GM19397 (cell line): Measurements from ENCODE around the gene NPLOC4.

ENCODE experiments used
- ATAC-seq: cut with Tn5 transposase; IDR thresholded peaks from one replicate; pipeline ENCODE4 v1.9.1; 2021; ENCODE audit warnings: mild to moderate bottlenecking, moderate library complexity; ENCODE audit not compliant: unreplicated experiment

Gene NPLOC4

DNA sequence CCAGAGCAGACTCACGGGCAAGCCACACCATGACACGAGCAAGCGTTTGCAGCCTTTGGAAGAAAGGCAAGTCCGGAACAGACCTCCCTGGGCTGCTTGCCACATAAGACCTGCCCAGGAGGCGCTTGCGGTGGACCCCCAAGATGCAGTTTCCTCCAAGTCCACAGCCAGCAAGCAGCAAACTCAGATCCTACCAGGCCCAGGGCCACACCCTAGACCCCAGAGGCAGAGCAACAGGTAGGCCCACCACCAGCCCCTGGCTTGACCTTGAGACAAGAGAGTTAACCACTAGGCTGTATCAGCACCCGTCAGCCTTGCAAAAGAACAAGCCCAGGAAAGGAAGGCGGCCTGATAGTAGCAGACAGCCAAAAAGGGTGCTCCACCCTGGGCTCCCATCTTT is 87.1 kb downstream of the NPLOC4 start:
- no peak for ATAC-seq

- no peak for ATAC-seq
Observed at GRCh38 chr17:81549031-81549557, 87.8 kb downstream of the NPLOC4 start.

DNA sequence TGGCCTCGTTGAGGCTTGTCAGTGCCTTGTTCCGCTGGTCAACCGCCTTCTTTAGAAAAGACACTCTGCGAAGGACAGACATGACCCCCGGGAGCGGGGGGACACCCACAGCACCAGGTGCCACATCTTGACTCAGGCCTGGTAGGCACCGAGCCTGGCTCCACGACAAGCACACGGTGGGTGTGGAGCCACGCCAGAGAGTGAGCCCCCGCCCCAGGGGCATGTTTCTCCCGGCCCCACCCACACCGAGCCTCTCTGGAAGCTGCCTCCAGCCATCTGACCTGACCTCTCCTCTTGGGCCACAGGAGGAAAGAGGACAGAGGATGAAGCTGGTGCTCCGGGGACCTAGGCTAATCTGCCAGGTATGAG is 89.3 kb downstream of the NPLOC4 start:
- no peak for ATAC-seq

DNA sequence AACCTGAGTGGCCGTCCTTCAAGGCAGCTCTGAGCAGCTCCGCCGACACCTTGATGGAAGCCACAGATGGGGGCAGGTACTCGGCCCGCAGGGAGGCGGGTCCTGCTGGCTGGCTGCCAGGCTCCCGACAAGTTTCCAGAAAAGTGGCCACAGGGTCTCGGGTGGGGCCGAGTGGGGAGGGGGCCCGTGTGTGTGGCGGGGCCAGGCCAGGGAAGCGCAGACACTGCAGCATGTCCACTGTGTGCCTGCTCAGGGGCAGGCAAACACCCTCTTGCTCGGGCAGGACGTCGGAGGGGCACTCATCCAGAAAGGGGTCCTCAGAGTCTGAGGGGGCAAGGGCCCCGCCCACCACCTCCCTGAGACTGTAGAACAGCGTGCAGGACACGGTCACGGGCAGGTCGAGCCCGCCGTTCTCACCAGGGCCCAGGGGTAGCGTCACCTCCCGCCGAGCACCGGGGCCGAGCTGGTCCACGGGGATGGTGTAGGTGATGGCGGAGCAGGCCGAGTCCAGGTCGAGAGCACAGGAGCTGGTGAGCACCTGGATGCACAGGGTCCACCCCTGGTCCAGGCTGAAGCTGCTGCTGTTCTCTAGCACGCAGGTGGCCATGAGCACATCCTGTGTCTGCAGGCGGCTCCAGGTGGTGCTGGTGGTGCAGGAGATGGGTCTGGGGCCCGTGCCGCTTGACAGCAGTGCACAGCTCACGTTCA is 89.9 kb downstream of the NPLOC4 start:
- ATAC-seq, result no peak

DNA sequence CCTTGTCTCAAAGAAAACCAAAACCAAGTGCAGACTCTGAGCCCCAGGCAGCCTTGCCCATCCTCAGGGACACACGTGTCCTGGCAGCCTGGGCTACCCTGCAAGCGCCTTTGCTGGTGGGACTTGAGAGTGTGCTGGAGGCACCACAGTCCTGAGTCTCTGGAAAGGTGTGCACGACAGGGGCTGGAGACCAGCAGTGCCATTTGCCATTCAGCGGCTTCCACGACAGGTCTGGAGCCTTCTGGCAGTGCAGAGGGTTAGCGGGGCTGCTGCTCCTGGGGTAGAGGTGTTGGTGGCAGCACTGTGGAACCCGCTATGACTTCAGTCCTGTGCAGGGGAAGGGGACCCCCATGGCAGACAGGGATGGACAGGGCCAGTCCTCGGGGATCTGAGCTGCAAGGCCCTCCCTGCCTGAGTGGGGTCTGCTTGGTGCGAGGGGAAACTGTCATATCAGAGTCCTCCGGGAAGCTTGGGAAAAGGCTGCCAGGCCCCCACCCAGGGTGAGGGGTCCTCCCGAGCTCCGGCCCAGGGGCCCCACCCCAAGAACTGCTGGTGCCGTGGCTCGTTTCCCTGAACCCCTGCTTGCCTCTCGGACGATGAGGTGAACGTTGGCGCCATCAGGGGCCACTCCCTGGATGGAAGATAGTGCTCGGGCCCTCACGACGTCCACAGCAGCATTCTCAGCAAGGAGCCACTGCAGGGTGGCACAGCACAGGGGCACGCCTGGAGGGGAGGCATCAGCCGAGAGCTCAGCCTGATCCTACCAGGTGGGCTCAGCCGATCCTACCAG is 91.6 kb downstream of the NPLOC4 start:
- ATAC-seq, result no peak

- ATAC-seq, result no peak
Observed at GRCh38 chr17:81544281-81544974, 92.5 kb downstream of the NPLOC4 start.

- ATAC-seq, result no peak
Observed at GRCh38 chr17:81543756-81544155, 93.2 kb downstream of the NPLOC4 start.

GRCh38 chr17:81543339-81543675 is 93.6 kb downstream of the NPLOC4 start:
- no peak for ATAC-seq

GRCh38 chr17:81542431-81543338 is 94.2 kb downstream of the NPLOC4 start:
- no peak for ATAC-seq

GRCh38 chr17:81541123-81541522 is 95.8 kb downstream of the NPLOC4 start:
- no peak for ATAC-seq

GRCh38 chr17:81540676-81541027 is 96.3 kb downstream of the NPLOC4 start:
- no peak for ATAC-seq

DNA sequence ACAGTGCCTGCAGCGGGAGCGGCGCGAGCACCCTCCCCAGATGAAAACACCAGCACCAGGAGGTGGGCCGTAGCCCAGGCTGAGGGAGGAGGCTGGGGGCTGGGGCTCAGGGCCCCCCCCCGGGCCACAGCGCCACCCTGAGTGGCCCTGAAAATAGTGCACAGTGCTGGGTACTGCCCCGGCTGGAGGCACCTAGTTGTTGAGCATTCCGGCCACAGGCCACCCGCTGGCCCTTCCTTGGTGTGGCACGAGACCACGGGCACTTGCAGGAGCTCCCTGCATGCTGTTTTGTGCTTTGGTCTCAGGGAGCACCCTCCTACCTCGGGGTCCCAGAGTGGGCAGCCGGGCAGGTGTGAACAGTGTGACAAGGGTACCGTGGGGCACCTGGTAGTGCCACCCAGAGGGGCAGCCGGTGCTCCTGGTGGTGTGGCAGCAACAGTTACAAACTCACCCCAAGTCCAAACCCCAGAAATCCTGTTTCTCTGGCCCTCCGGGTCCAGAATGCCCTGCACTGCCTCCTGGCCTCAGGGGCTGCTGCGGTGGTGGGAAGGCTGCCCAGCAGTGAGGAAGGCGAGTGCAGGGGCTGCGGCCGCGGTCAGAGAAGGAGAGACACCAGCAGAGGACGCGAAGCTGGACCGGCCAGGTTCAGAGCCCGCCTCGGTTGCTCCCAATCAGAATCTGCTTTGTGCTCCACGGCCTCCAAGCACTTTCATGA is 96.8 kb downstream of the NPLOC4 start:
- no peak for ATAC-seq

- ATAC-seq, result no peak
Observed at GRCh38 chr17:81539571-81539900, 97.4 kb downstream of the NPLOC4 start.

DNA sequence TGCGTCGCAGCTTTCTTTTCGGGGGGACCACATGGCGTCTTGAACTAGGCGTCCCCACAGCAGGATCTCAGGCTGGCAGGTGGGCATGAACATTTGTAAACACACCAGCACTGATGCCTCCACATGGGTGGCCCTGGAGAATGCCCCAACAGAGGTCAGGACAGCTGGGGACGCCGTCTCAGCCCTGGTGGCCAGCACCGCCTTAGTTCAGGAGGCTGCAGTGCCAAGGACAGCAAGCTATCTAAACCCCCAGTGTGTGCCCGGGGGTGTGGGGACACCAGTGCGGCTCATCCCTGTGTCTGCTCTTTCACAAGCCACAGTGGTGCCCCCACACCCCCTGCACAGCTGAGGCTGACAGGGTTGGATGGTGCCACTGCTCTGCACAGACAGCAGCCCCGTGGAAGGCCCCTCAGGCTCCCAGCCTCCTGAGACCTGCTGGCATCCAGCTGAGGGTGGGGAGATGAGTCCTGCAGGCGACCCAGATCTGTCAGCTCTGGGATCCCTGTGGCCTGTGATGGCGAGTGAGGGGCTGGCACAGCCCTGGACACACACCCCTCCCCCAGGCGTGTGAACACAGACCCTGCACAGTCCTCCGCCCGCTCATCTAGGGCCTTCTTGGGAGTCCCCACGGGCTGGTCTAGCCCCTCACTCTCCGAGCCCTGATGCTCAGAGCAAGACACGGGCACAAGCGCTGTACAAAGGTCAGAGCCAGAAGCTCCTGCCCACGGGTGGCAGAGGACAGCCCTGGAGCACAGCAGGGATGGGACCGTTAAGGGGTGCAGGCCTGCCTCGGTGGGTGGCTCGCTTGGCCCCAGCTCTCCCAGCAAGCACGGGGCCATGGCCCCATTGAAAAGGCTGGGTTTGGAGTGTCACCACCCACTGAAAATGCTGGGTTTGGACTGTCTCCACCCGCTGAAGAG is 98.0 kb downstream of the NPLOC4 start:
- ATAC-seq, result no peak

- no peak for ATAC-seq
Observed at GRCh38 chr17:81537856-81538555, 98.9 kb downstream of the NPLOC4 start.

DNA sequence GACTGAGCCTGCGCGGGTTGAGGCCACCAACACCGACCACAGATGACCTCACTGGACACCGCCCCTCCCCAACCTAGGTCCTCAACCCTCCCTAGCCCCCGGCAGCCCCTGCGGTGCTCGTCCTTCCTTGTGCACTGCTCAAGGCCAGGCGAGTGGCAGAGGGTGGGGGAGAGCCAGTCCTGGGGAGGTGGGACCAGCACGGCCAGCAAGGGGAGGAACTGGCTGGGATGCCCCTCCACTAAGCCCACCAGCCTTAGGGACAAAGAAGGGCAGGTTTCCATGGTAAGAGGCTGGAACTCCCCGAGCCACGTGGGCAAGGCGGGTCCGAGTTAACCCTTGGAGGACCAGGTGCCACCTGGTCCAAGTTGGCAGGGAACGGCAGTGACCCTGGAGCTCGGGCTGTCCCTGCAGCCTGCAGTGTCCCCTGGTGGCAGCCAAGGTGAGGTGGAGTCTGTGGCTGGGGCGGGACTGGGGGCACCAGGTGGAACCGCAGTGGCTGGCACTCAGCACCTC is 99.5 kb downstream of the NPLOC4 start:
- ATAC-seq, result no peak

DNA sequence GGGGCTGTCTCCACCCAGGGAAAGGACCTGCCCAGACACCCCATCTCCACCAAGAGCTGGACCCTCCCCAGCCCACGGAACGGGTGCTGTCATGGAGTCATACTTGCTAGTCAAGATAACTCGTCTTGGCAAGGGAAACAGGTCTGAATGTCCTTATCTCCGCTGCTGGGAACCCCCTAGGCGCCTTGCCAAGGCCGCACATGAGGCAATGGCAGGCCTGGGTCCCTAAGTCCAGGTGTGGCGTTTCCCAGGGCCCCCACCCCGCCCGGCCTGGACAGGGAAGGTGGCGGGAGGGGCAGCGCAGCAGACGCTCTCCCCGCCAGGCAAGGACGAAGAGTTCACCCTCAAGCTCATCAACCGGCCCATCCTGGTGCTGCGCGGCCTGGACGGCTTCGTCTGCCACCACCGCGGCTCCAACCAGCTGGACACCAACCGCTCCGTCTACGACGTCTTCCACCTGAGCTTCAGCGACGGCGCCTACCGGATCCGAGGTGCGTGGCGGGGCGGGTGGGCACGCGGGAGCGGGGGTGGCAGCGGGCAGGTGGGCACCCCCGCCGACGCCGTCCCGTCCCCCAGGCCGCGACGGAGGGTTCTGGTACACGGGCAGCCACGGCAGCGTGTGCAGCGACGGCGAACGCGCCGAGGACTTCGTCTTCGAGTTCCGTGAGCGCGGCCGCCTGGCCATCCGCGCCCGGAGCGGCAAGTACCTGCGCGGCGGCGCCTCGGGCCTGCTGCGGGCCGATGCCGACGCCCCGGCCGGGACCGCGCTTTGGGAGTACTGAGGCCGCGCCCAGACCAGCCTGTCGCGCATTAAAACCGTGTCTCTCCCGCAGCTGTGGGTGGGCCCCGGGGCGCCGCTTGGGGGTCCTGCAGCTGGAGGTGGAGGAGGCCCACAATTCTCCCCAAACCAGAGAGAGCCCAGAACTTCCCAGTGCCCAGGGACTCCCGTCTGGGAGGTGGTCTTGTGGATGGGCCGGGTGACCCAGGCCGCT is 100.3 kb downstream of the NPLOC4 start:
- ATAC-seq, result no peak
